ENCODE measurements around the gene HOATZ. TPM values are rescaled to one million over a fixed set of nuclear protein-coding genes. Genes with fewer than 3 reads are reported as not detected.

Gene HOATZ
- total RNA-seq, 1 donor from 2014 or later = 0.43 TPM

GRCh38 chr11:111526501-111526900, 11.9 kb downstream of the HOATZ start:
- Histone ChIP-seq H3K27ac (ENCODE audit: low read depth, low read length) (peak overlapping the region; percentile 31), H3K27me3 (ENCODE audit: insufficient read depth, low read length) (no peaks in the 10 kb centered on the region), H3K79me2 (ENCODE audit: insufficient read depth, low read length) (no peaks in the 10 kb centered on the region), H2AFZ (ENCODE audit: low read depth, low read length) (no peak overlapping the region), H3K4me2 (ENCODE audit: low read length) (peak overlapping the region; percentile 25), H3K36me3 (ENCODE audit: insufficient read depth, low read length) (no peaks in the 10 kb centered on the region), H3K9ac (ENCODE audit: low read length) (no peak overlapping the region), H3K4me1 (ENCODE audit: insufficient read depth, low read length) (peaks cover 26% of the 10 kb centered on the region), H3K9me3 (ENCODE audit: insufficient read depth, low read depth, low read length) (no peaks in the 10 kb centered on the region), H4K20me1 (ENCODE audit: insufficient read depth, low read length) (no peaks in the 10 kb centered on the region), H3K4me3 (ENCODE audit: insufficient read depth, low read depth, low read length) (no peak overlapping the region)
- H3K27ac Mint-ChIP-seq (ENCODE audit: unreplicated experiment) = peak overlapping the region; percentile 63
- no peak for TF ChIP-seq CTCF (IDR thresholded peaks at IDR 0.05; ENCODE audit: insufficient read depth, low read depth, low read length)
- no peak for TF ChIP-seq EZH2 (IDR thresholded peaks at IDR 0.05; ENCODE audit: insufficient read depth, low read length)
- no peaks in the 10 kb centered on the region for H3K27me3 Mint-ChIP-seq (ENCODE audit: low read depth, unreplicated experiment)
- H3K4me1 Mint-ChIP-seq (ENCODE audit: low read depth, unreplicated experiment) = peaks cover 51% of the 10 kb centered on the region
- DNase-seq (ENCODE audit: low read depth) (peak; percentile 89), FAIRE-seq (peak; percentile 34)
- H3K9me3 Mint-ChIP-seq (ENCODE audit: unreplicated experiment) = no peaks in the 10 kb centered on the region
- no peaks in the 10 kb centered on the region for H3K36me3 Mint-ChIP-seq (ENCODE audit: low read depth, unreplicated experiment)
- H3K4me3 Mint-ChIP-seq (ENCODE audit: unreplicated experiment) = no peak overlapping the region

- Histone ChIP-seq H2AFZ (ENCODE audit: low read depth, low read length) (no peak overlapping the region), H3K79me2 (ENCODE audit: insufficient read depth, low read length) (no peaks in the 10 kb centered on the region), H3K9me3 (ENCODE audit: insufficient read depth, low read depth, low read length) (no peaks in the 10 kb centered on the region), H3K4me2 (ENCODE audit: low read length) (no peak overlapping the region), H3K9ac (ENCODE audit: low read length) (no peak overlapping the region), H4K20me1 (ENCODE audit: insufficient read depth, low read length) (no peaks in the 10 kb centered on the region), H3K4me3 (ENCODE audit: insufficient read depth, low read depth, low read length) (no peak overlapping the region), H3K27me3 (ENCODE audit: insufficient read depth, low read length) (no peaks in the 10 kb centered on the region), H3K36me3 (ENCODE audit: insufficient read depth, low read length) (no peaks in the 10 kb centered on the region), H3K4me1 (ENCODE audit: insufficient read depth, low read length) (peaks cover 29% of the 10 kb centered on the region), H3K27ac (ENCODE audit: low read depth, low read length) (no peak overlapping the region)
- H3K27me3 Mint-ChIP-seq (ENCODE audit: low read depth, unreplicated experiment) = no peaks in the 10 kb centered on the region
- DNase-seq (ENCODE audit: low read depth) (no peak), FAIRE-seq (no peak)
- H3K9me3 Mint-ChIP-seq (ENCODE audit: unreplicated experiment) = no peaks in the 10 kb centered on the region
- H3K4me1 Mint-ChIP-seq (ENCODE audit: low read depth, unreplicated experiment) = peaks cover 57% of the 10 kb centered on the region
- peak overlapping the region; percentile 72 for H3K27ac Mint-ChIP-seq (ENCODE audit: unreplicated experiment)
- H3K4me3 Mint-ChIP-seq (ENCODE audit: unreplicated experiment) = peak overlapping the region; percentile 1
- no peaks in the 10 kb centered on the region for H3K36me3 Mint-ChIP-seq (ENCODE audit: low read depth, unreplicated experiment)
- TF ChIP-seq EZH2 (IDR thresholded peaks at IDR 0.05; ENCODE audit: insufficient read depth, low read length) (no peak), CTCF (IDR thresholded peaks at IDR 0.05; ENCODE audit: insufficient read depth, low read depth, low read length) (no peak)
Observed at GRCh38 chr11:111527279-111527678, 12.7 kb downstream of the HOATZ start.

- no peak overlapping the region for H2AFZ ChIP-seq (ENCODE audit: low read depth, low read length)
- no peaks in the 10 kb centered on the region for H3K27me3 ChIP-seq (ENCODE audit: insufficient read depth, low read length)
- no peak overlapping the region for H3K27ac ChIP-seq (ENCODE audit: low read depth, low read length)
- H3K4me2 ChIP-seq (ENCODE audit: low read length) = no peak overlapping the region
- FAIRE-seq = no peak
- no peaks in the 10 kb centered on the region for H3K79me2 ChIP-seq (ENCODE audit: insufficient read depth, low read length)
- Mint-ChIP-seq H3K27me3 (ENCODE audit: low read depth, unreplicated experiment) (no peaks in the 10 kb centered on the region), H3K9me3 (ENCODE audit: unreplicated experiment) (no peaks in the 10 kb centered on the region), H3K4me3 (ENCODE audit: unreplicated experiment) (no peak overlapping the region), H3K36me3 (ENCODE audit: low read depth, unreplicated experiment) (no peaks in the 10 kb centered on the region), H3K27ac (ENCODE audit: unreplicated experiment) (peak overlapping the region; percentile 82), H3K4me1 (ENCODE audit: low read depth, unreplicated experiment) (peaks cover 61% of the 10 kb centered on the region)
- peaks cover 30% of the 10 kb centered on the region for H3K4me1 ChIP-seq (ENCODE audit: insufficient read depth, low read length)
- no peaks in the 10 kb centered on the region for H4K20me1 ChIP-seq (ENCODE audit: insufficient read depth, low read length)
- H3K36me3 ChIP-seq (ENCODE audit: insufficient read depth, low read length) = no peaks in the 10 kb centered on the region
- DNase-seq (ENCODE audit: low read depth) = no peak
- H3K4me3 ChIP-seq (ENCODE audit: insufficient read depth, low read depth, low read length) = no peak overlapping the region
- H3K9ac ChIP-seq (ENCODE audit: low read length) = no peak overlapping the region
- no peaks in the 10 kb centered on the region for H3K9me3 ChIP-seq (ENCODE audit: insufficient read depth, low read depth, low read length)
- TF ChIP-seq EZH2 (IDR thresholded peaks at IDR 0.05; ENCODE audit: insufficient read depth, low read length) (no peak), CTCF (IDR thresholded peaks at IDR 0.05; ENCODE audit: insufficient read depth, low read depth, low read length) (peak; percentile 19)
Observed at GRCh38 chr11:111528557-111528956, 14.0 kb downstream of the HOATZ start.

All from astrocyte (in vitro differentiated cells and primary cell).